Endometrium (tissue), 2 donors: ENCODE results near the gene PAPOLA.

Experiments used
- FAIRE-seq: peaks from 2 replicates; lab custom pipeline; 2012; peaks lifted over from hg19 to GRCh38; lab: Jason Lieb, UNC
- donor health status: control.
- donor health status: control.

PAPOLA gene

GRCh38 chr14:96565811-96566210 lies 63.6 kb downstream of the PAPOLA start:
- FAIRE-seq = no peak

- FAIRE-seq = no peak
These were observed 65.2 kb downstream of the PAPOLA start for GRCh38 chr14:96567289-96567899.

- no peak for FAIRE-seq
These were observed 66.4 kb downstream of the PAPOLA start for GRCh38 chr14:96568621-96569020.

- FAIRE-seq = no peak
These were observed 69.1 kb downstream of the PAPOLA start for GRCh38 chr14:96571311-96571710.

- no peak for FAIRE-seq
These were observed 71.4 kb downstream of the PAPOLA start for GRCh38 chr14:96573473-96574100.

- no peak for FAIRE-seq
These were observed 72.0 kb downstream of the PAPOLA start for GRCh38 chr14:96574171-96574632.

GRCh38 chr14:96574633-96575632 lies 72.8 kb downstream of the PAPOLA start:
- FAIRE-seq = peak; percentile 89

- no peak for FAIRE-seq
These were observed 74.2 kb downstream of the PAPOLA start for GRCh38 chr14:96576359-96576758.

GRCh38 chr14:96576937-96577336 lies 74.8 kb downstream of the PAPOLA start:
- FAIRE-seq = no peak

- FAIRE-seq = no peak
These were observed 76.4 kb downstream of the PAPOLA start for GRCh38 chr14:96578619-96579018.

GRCh38 chr14:96579358-96579757 lies 77.2 kb downstream of the PAPOLA start:
- FAIRE-seq = no peak

- FAIRE-seq = no peak
These were observed 77.7 kb downstream of the PAPOLA start for GRCh38 chr14:96579855-96580254.

- no peak for FAIRE-seq
These were observed 78.4 kb downstream of the PAPOLA start for GRCh38 chr14:96580566-96580965.

GRCh38 chr14:96581026-96581425 lies 78.8 kb downstream of the PAPOLA start:
- no peak for FAIRE-seq

- no peak for FAIRE-seq
These were observed 79.7 kb downstream of the PAPOLA start for GRCh38 chr14:96581902-96582301.

- FAIRE-seq = no peak
These were observed 80.3 kb downstream of the PAPOLA start for GRCh38 chr14:96582411-96582961.

- no peak for FAIRE-seq
These were observed 80.8 kb downstream of the PAPOLA start for GRCh38 chr14:96582995-96583394.

GRCh38 chr14:96583569-96584041 lies 81.4 kb downstream of the PAPOLA start:
- FAIRE-seq = no peak

GRCh38 chr14:96584199-96584906 lies 82.2 kb downstream of the PAPOLA start:
- no peak for FAIRE-seq

GRCh38 chr14:96584907-96585671 lies 82.9 kb downstream of the PAPOLA start:
- no peak for FAIRE-seq

- no peak for FAIRE-seq
These were observed 83.5 kb downstream of the PAPOLA start for GRCh38 chr14:96585672-96586013.
